GM11168 (cell line): Measurements from ENCODE around the gene EDEM2.
"Not testable (repeated sequence)": the region's sequence is repeated elsewhere in the genome, so short reads cannot be mapped to it uniquely, and the experiment has no call there.

Experiments
- in situ Hi-C: fragments of 300-500 bp; cut with MboI; formaldehyde crosslinking; loops from one replicate; pipeline ENCODE4 v1.12.0; 2022; ENCODE audit warnings: low sequenced_read_pairs; ENCODE audit not compliant: unreplicated experiment

EDEM2 gene

DNA sequence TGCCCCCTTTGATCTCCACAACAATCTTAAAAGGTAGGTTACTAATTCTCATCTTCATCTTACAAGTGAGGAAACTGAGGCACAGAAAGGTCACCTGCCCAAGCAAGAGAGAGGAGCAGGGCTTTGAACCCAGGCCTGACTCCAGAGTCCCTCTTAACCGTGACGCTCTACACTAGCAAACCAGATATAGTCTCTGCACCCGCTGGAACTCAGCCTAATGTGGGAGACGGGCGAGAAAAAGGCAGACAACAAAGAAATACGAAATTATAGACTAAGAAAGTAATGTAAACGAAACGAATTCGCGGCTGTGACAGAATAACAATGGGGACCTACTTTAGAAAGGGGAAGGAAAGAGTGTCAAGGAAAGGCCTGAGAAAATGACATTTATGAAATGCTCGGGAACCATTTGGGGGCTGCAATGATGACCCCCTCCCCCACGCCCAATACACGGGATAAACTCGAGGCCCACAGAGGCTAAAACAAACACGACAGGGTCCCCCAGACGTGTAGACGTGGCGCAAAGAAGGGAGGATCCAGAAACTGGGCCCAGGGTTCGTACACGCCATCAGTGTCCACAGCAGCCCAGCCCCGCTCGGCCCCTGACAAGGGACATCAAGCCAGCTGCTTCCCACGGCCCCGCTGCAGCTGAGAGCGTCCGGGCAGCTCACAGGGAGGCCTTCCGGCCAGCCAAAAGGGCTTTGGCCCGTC is 55.2 kb downstream of the EDEM2 start:
- in situ Hi-C loops, result loop anchor here (10.0 kb wide), 1 partner anchor 123 kb away; no protein-coding TSS in a partner anchor

DNA sequence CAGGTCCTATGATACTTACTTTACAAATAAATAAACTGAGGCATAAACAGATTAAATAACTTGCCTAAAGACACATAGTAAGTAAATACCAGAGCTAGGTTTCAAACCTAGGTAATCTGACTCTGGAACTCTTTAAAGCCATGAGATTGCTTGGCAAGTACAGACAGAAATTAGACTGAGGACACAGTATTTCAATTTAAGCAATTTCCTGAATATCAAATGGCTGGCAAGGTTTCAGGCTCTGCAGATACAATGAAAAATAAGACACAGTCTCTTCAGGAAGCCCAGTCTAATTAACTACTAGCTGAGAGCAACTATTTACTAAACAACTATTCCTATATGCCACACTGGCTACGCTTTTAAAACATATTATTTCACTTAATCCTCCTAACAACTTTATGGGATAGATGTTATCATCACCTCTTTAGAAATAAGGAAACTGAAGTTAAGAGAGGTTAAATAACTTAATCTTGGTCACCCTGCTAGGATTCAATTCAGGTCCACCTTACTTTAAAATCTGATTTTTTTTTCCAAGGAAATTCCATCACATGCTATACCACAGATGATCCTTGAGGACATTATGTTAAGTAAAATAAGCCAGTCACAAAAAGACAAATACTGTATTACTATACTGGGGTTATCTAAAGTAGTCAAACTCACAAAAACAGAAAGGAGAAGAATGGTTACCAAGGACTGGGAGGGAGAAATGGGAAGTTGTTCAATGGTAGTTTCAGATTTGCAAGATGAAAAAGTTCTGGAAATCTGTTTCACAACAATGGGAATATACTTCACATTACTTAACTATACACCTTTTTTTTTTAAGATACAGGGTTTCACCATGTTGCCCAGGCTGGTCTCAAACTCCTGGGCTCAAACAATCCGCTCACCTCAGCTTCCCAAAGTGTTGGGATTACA is 58.6 kb downstream of the EDEM2 start:
- in situ Hi-C loops, result no loop called here

DNA sequence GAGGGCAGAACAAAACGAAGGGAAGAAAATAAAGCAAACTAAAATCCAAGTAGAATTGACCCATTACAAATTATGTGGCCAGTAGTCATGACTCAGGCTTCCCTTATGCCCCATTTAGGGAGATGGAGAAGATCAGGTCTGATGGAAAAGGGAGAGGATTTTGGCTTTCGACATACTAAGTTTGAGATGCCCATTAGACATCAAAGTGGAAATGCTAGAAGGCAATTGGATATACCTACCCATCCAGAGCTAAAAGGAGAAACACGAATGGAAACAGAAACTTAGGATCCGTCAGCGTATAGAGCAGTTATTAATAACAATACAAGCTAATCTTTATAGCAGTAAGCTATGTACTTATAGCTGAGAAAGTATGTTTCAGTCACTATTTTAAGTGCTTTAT is 59.3 kb downstream of the EDEM2 start:
- in situ Hi-C loops, result no loop called here

DNA sequence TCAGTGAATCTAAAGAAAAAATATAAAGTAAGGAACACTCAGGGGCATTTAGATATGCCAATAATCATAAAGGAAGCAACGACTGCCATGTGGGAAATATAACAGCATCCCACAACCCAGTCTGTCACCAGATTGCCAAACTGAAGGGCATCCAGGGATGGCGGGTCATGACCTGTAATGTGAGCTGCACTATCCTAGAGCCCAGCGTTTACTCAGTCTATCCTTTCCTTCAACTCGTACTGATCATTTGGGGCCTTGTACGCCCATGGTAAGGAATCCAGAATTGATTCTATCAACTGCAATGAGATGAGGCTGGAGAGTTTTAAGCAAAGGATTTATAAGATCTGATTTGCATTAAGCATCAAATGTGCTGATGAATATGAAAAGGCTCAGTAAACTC is 59.8 kb downstream of the EDEM2 start:
- in situ Hi-C loops, result no loop called here

DNA sequence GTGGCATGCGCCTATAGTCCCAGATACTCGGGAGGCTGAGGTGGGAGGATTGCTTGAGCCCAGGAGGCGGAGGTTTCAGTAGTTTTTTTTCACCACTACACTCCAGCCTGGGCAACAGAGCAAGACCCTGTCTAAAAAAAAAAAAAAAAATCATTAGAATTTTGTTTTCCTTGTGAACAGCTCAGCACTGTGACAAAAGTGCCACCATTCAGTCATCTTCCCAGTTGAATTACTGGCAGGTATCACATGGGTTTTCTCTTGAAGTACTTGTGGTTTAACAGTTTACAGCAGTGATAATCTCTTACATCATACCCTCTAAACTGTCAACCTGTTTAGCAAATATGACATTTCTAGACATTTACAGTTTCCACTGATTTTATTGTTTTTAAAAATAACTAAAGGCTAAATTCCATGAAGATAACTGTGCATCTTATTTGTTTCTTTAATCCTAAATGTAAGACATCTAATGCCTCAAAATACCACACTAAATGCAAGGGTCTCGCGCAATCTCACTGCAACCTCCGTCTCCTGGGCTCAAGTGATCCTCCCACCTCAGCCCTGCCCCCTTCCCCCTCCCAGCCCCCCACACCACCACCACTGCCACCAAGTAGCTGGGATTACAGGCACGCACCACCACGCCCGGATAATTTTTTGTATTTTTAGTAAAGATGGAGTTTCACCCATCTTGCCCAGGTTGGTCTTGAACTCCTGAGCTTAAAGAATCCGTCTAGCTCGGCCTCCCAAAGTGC is 61.5 kb downstream of the EDEM2 start:
- in situ Hi-C loops, result no loop called here

DNA sequence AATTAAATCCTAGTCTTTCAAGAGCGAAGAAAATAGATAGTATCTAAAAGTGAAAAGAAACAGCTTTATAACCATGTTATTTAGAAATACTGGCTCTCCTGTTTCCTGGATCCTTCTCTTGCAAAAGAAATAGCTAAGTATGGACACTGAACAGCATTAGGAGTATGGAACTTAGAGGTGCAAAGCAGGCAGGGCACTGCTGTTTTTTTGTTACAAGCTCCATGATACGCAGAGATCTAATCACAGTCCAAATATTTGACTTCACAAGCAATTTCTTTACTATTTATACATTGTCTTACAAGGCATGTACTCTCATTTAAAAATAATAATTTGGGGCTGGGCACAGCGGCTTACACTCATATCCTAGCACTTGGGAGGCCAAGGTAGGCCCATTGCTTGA is 62.1 kb downstream of the EDEM2 start:
- in situ Hi-C loops, result no loop called here

DNA sequence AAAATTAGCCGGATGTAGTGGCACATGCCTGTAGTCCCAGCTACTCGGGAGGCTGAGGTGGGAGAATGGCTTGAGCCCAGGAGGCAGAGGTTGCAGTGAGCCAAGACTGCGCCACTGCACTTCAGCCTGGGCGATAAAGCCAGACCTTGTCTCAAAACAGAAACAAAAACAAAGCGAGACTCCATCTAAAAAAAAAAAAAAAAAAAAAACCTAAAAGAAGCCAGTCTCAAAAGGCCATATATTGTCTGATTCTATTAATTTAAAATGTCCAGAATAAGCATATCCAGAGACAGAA is 66.8 kb downstream of the EDEM2 start:
- in situ Hi-C loops, result not testable (repeated sequence)

DNA sequence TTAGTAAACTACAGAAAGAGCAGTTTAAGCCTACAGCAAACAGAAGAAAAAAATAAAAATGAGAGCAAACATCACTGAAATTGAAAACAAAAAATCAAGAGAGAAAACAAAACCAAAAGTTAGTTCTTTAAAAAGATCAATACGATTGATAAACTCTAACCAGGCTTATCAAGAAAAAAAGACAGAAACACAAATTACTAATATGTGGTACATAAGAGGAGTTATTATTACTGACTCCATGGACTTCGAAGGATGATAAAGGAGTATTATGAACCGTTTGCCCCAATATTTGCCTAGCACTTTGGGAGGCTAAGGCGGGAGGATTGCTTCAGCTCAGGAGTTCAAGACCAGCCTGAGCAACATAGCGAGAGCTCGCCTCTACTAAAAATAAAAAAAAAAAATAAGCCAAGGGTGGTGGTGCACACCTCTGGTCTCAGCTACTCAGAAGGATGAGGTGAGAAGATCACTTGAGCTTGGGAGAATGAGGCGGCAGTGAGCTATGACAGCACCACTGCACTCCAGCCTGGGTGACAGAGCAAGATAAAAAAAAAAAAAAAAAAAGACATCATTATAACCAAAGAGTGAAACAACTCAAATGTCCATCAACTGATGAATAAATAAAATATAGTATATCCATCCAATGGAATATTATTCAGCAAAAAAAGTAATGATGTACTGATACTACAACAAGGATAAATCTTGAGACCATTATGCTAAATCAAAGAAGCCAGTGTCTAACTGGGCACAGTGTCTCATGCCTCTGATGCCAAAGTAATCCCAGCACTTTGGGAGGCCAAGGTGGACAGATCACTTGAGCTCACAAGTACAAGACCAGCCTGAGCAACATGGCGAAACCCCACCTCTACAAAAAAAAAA is 67.4 kb downstream of the EDEM2 start:
- in situ Hi-C loops, result no loop called here

DNA sequence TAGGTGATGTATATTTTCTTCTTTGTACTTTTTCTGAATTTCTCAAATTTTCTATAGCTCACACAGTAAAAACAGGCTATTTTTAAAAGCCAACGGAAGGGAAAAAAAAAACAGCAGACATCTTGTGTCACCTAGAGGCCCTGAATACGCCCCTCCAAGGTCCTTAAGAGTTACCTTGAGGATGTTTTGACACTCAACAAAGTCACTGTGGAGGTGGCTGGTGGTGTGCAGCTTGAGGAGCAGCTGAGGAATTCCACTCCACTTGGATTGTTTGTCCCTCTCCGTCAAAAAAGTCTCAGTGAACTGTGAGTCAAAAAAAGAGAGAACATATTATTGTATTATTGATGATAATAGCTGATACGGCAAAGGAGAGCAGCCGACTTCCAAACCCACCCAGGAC is 69.3 kb downstream of the EDEM2 start:
- in situ Hi-C loops, result no loop called here

DNA sequence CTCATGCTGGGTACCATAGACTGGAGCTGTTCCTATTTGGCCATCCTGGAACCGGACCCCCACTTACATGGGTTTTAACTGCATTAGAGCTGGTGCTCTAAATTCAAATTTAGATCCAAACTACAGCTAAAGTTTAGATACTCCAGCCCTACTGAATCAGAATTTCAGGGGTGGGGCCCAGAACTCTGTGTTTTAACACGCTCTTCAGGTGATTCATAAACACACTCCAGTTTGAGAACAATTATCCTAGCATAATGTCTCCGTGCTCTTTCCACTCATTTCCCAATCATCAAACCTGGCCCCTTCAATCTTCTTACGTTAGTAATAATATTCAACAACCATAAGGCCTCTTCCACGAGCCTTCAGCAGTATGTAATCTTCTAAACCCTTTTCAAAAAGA is 69.8 kb downstream of the EDEM2 start:
- in situ Hi-C loops, result no loop called here

DNA sequence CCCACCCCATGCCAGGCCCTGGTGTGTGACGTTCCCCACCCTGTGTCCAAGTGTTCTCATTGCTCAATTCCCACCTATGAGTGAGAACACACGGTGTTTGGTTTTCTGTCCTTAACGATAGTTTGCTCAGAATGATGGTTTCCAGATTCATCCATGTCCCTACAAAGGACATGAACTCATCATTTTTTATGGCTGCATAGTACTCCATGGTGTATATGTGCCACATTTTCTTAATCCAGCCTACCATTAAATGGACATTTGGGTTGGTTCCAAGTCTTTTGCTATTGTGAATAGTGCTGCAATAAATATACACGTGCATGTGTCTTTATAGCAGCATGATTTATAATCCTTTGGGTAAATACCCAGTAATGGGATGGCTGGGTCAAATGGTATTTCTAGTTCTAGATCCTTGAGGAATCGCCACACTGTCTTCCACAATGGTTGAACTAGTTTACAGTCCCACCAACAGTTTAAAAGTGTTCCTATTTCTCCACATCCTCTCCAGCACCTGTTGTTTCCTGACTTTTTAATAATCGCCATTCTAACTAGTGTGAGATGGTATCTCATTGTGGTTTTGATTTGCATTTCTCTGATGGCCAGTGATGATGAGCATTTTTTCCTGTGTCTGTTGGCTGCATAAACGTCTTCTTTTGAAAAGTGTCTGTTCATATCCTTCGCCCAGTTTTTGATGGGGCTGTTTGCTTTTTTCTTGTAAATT is 75.5 kb downstream of the EDEM2 start:
- in situ Hi-C loops, result not testable (repeated sequence)

DNA sequence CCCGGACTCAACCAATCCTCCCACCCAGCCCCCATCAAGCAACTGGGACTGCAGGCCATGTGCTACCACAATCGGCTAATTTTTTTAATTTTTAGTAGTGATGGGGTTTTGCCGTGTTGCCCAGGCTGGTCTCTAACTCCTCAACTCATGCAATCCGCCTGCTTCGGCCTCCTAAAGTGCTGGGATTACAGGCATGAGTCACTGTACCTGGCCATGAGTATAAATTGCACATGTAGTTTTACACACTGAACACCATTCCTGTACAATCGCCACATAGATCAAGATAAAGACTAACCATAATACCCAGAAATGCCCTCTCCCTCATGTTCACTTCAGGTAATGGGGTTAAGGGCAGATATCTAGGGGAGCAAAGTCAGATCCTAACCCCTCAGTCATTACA is 80.9 kb downstream of the EDEM2 start:
- in situ Hi-C loops, result no loop called here
